NCI-H748 (cell line): ENCODE data around the gene ADCY9.
"Not testable (repeated sequence)": the region's sequence is repeated elsewhere in the genome, so short reads cannot be mapped to it uniquely, and the experiment has no call there.

Experiments
- DNase-seq: peaks from one replicate; lab custom pipeline; 2025; ENCODE audit not compliant: unreplicated experiment; lab: John Stamatoyannopoulos, UW

ADCY9 gene

GRCh38 chr16:4038448-4038847, 77.8 kb downstream of the ADCY9 start:
- DNase-seq = no peak

GRCh38 chr16:4036952-4037351, 79.3 kb downstream of the ADCY9 start:
- not testable (repeated sequence) for DNase-seq

GRCh38 chr16:4034963-4035362, 81.3 kb downstream of the ADCY9 start:
- DNase-seq = no peak

GRCh38 chr16:4033951-4034350, 82.3 kb downstream of the ADCY9 start:
- DNase-seq = no peak

GRCh38 chr16:4032768-4033167, 83.5 kb downstream of the ADCY9 start:
- no peak for DNase-seq

- no peak for DNase-seq
Observed at GRCh38 chr16:4028144-4028543, 88.1 kb downstream of the ADCY9 start.

GRCh38 chr16:4026854-4027253, 89.4 kb downstream of the ADCY9 start:
- no peak for DNase-seq

GRCh38 chr16:4025428-4025827, 90.8 kb downstream of the ADCY9 start:
- DNase-seq = no peak

GRCh38 chr16:4021916-4022315, 94.3 kb downstream of the ADCY9 start:
- no peak for DNase-seq

- DNase-seq = peak; percentile 78
Observed at GRCh38 chr16:4021070-4021779, 95.0 kb downstream of the ADCY9 start.

- DNase-seq = no peak
Observed at GRCh38 chr16:4019371-4019791, 96.9 kb downstream of the ADCY9 start.

GRCh38 chr16:4018391-4018790, 97.9 kb downstream of the ADCY9 start:
- peak; percentile 8 for DNase-seq

- DNase-seq = peak; percentile 43
Observed at GRCh38 chr16:4017807-4018206, 98.4 kb downstream of the ADCY9 start.

- DNase-seq = no peak
Observed at GRCh38 chr16:4016658-4017057, 99.6 kb downstream of the ADCY9 start.

GRCh38 chr16:4016005-4016352, 100.3 kb downstream of the ADCY9 start:
- DNase-seq = no peak

GRCh38 chr16:4015275-4016004, 100.8 kb downstream of the ADCY9 start:
- no peak for DNase-seq

GRCh38 chr16:4011940-4012629, 104.2 kb downstream of the ADCY9 start:
- DNase-seq = no peak

GRCh38 chr16:4011225-4011939, 104.9 kb downstream of the ADCY9 start:
- DNase-seq = no peak

- no peak for DNase-seq
Observed at GRCh38 chr16:4010225-4011158, 105.8 kb downstream of the ADCY9 start.

GRCh38 chr16:4009177-4009576, 107.1 kb downstream of the ADCY9 start:
- DNase-seq = no peak
